ENCODE results near the gene GPN3. TPM values are rescaled to one million over a fixed set of nuclear protein-coding genes. Genes with fewer than 3 reads are reported as not detected.
"Not testable (repeated sequence)": the region's sequence is repeated elsewhere in the genome, so short reads cannot be mapped to it uniquely, and the experiment has no call there.

The GPN3 gene
- total RNA-seq, 1 donor = 3.6 TPM

GRCh38 chr12:110417113-110417512, 50.9 kb downstream of the GPN3 start:
- H3K4me1 ChIP-seq (ENCODE audit: insufficient read depth, low read length) = peaks cover 13% of the 10 kb centered on the region
- H3K27me3 ChIP-seq (ENCODE audit: insufficient read depth, low read length); H3K4me3 ChIP-seq (ENCODE audit: low read length); H3K9me3 ChIP-seq (ENCODE audit: low read depth, low read length): not testable (repeated sequence)

GRCh38 chr12:110410086-110410485, 58.0 kb downstream of the GPN3 start:
- not testable (repeated sequence) for H3K27me3 ChIP-seq (ENCODE audit: insufficient read depth, low read length)

GRCh38 chr12:110405126-110405662, 62.9 kb downstream of the GPN3 start:
- peaks cover 30% of the 10 kb centered on the region for H3K4me1 ChIP-seq (ENCODE audit: insufficient read depth, low read length)
- not testable (repeated sequence) for H3K27me3 ChIP-seq (ENCODE audit: insufficient read depth, low read length); H3K4me3 ChIP-seq (ENCODE audit: low read length); H3K9me3 ChIP-seq (ENCODE audit: low read depth, low read length)

More at GRCh38 chr12:110410086-110410485, 58.0 kb downstream of the GPN3 start:
- H3K9me3 ChIP-seq (ENCODE audit: low read depth, low read length); H3K4me3 ChIP-seq (ENCODE audit: low read length); H3K4me1 ChIP-seq (ENCODE audit: insufficient read depth, low read length): not testable (repeated sequence)

GRCh38 chr12:110403976-110404682, 63.9 kb downstream of the GPN3 start:
- H3K4me1 ChIP-seq (ENCODE audit: insufficient read depth, low read length) = peaks cover 30% of the 10 kb centered on the region
- peak overlapping the region; percentile 95 for H3K4me3 ChIP-seq (ENCODE audit: low read length)
- H3K27me3 ChIP-seq (ENCODE audit: insufficient read depth, low read length) = no peaks in the 10 kb centered on the region
- no peaks in the 10 kb centered on the region for H3K9me3 ChIP-seq (ENCODE audit: low read depth, low read length)

GRCh38 chr12:110403146-110403975, 64.7 kb downstream of the GPN3 start, which contains the start of gene ANAPC7:
Gene ANAPC7 (minus strand): TSS chr12:110403708. CDS start chr12:110403627, 81 bp downstream.
- Histone ChIP-seq H3K4me1 (ENCODE audit: insufficient read depth, low read length) (peaks cover 30% of the 10 kb centered on the region), H3K4me3 (ENCODE audit: low read length) (peak within 1 kb of the TSS; percentile 95), H3K27me3 (ENCODE audit: insufficient read depth, low read length) (no peaks in the 10 kb centered on the region), H3K9me3 (ENCODE audit: low read depth, low read length) (no peaks in the 10 kb centered on the region)

Other genes with a start within 250 kb of the GPN3 start
- 71.7 TPM for gene ATP2A2, start 187.0 kb downstream of the GPN3 start, total RNA-seq
- gene ANAPC7, start 64.5 kb downstream of the GPN3 start, total RNA-seq = 16.2 TPM
- 635 TPM for gene ARPC3, start 17.9 kb downstream of the GPN3 start, total RNA-seq
- 9.0 TPM for gene FAM216A, start 588 bp upstream of the GPN3 start, total RNA-seq
- 46.0 TPM for gene VPS29, start 33.9 kb upstream of the GPN3 start, total RNA-seq
- 0.94 TPM for gene RAD9B, start 34.1 kb upstream of the GPN3 start, total RNA-seq
- 56.8 TPM for gene PPTC7, start 115.1 kb upstream of the GPN3 start, total RNA-seq
- gene TCTN1, start 145.9 kb upstream of the GPN3 start, total RNA-seq = 7.9 TPM
- gene HVCN1, start 220.9 kb upstream of the GPN3 start, total RNA-seq = 18.5 TPM